GM12873 (cell line): Measurements from ENCODE around the gene LRRC8B.

Experiments
- TF ChIP-seq, protein P1 (sequence below): IDR thresholded peaks from 2 replicates; pipeline ENCODE4 v1.5.1; 2012; ENCODE audit warnings: low read depth, mild to moderate bottlenecking, moderate library complexity, low read length, control low read depth; ENCODE audit not compliant: insufficient read depth; ENCODE audit errors: missing control alignments

The LRRC8B gene

DNA sequence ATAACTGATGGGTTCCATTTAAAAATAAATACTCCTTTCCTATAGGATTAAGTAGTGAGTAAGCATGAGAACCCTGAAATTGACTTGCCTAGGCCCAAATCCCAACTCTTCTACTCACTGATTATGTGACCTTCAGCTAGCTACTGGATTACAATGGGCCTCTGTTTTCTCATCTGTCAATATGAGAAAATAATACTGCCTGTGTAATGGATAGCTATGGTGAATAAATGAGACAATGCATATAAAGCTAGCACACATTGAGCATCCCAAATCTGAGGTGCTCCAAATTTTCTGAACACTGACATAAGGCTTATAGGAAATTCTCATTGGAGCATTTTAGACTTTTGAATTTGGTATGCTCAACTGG is 103.0 kb downstream of the LRRC8B start:
- TF ChIP-seq, protein P1, sequence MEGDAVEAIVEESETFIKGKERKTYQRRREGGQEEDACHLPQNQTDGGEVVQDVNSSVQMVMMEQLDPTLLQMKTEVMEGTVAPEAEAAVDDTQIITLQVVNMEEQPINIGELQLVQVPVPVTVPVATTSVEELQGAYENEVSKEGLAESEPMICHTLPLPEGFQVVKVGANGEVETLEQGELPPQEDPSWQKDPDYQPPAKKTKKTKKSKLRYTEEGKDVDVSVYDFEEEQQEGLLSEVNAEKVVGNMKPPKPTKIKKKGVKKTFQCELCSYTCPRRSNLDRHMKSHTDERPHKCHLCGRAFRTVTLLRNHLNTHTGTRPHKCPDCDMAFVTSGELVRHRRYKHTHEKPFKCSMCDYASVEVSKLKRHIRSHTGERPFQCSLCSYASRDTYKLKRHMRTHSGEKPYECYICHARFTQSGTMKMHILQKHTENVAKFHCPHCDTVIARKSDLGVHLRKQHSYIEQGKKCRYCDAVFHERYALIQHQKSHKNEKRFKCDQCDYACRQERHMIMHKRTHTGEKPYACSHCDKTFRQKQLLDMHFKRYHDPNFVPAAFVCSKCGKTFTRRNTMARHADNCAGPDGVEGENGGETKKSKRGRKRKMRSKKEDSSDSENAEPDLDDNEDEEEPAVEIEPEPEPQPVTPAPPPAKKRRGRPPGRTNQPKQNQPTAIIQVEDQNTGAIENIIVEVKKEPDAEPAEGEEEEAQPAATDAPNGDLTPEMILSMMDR, result no peak

DNA sequence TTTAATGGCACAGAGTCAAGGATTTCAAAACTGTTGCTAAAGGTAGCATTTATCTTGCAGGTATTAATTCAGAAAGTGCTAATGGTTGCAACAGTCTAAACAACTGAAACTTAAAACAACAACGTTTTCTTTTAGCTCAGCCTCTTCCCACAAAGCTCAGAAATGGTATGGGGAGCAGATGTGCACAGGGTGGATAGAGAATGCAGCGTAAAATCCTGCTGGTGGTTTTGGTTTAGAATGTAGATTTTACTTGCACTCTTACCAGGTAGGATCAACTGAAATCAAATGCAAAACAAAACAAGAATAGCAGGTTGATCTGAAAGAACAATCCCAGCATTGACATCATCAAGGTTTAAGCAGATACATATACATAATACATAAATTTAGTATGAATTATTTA is 104.5 kb downstream of the LRRC8B start:
- TF ChIP-seq, protein P1, result no peak

GRCh38 chr1:89630048-89630447 is 105.4 kb downstream of the LRRC8B start:
- TF ChIP-seq, protein P1, result no peak

GRCh38 chr1:89631816-89632656 is 107.4 kb downstream of the LRRC8B start:
- TF ChIP-seq, protein P1, result no peak

GRCh38 chr1:89632657-89633247 is 108.1 kb downstream of the LRRC8B start, which contains the start of gene LRRC8C:
Gene LRRC8C (plus strand): TSS chr1:89633120. CDS start chr1:89686474, 53,354 bp downstream.
- TF ChIP-seq, protein P1, result peak; percentile 54

- TF ChIP-seq, protein P1, result no peak
Measured at GRCh38 chr1:89633248-89633799, 108.7 kb downstream of the LRRC8B start.
